Suprapubic skin (tissue), 4 donors: Measurements from ENCODE around the gene SULT1B1. TPM values are rescaled to one million over a fixed set of nuclear protein-coding genes. Genes with fewer than 3 reads are reported as not detected.

ENCODE experiments used
- DNase-seq, 2 donors: peaks; one replicate each; pipeline ENCODE4 v3.0.0-alpha.2; 2019; ENCODE audit warnings: low spot score in 2 of 2
- H3K27ac ChIP-seq: fragments of 200-600 bp; sonication (generic); one replicate; pipeline ENCODE4 v1.5.1; 2019
- H3K27me3 ChIP-seq: fragments of 200-600 bp; sonication (generic); one replicate; pipeline ENCODE4 v1.5.1; 2019
- H3K36me3 ChIP-seq: fragments of 200-600 bp; sonication (generic); one replicate; pipeline ENCODE4 v1.5.1; 2019
- H3K4me1 ChIP-seq: fragments of 200-600 bp; sonication (generic); one replicate; pipeline ENCODE4 v1.5.1; 2019
- H3K4me3 ChIP-seq: fragments of 200-600 bp; sonication (generic); one replicate; pipeline ENCODE4 v1.5.1; 2019; ENCODE audit warnings: mild to moderate bottlenecking
- H3K9me3 ChIP-seq: fragments of 200-600 bp; sonication (generic); one replicate; pipeline ENCODE4 v1.5.1; 2019
- EP300 ChIP-seq: sonication (generic); formaldehyde crosslinking; IDR thresholded peaks from one replicate; pipeline ENCODE4 v1.6.1; 2017; ENCODE audit warnings: antibody characterized with exemption
- POLR2A ChIP-seq, 2 donors: fragments of 450-650 bp; IDR thresholded peaks; one replicate each; pipeline ENCODE4 v1.6.1; 2017; ENCODE audit warnings: antibody characterized with exemption in 2 of 2, mild to moderate bottlenecking in 2 of 2, moderate library complexity in 2 of 2
- POLR2AphosphoS5 ChIP-seq, 3 donors: sonication (generic); formaldehyde crosslinking; IDR thresholded peaks; one replicate each; pipeline ENCODE4 v1.6.1; 2017; ENCODE audit warnings: antibody characterized with exemption in 3 of 3
- WGBS: methylation state at CpG from one replicate; pipeline ENCODE4 v1.1.5; 2018; 5-methylcytosine and 5-hydroxymethylcytosine counted together
- total RNA-seq, 4 donors: library from RNA; depleted of rRNA; stranded (reverse); fragments of >200 nt; gene quantifications; one replicate each; pipeline ENCODE4 v1.1.0, GENCODE V29; 2016
- TF ChIP-seq, protein P1 (sequence below), 2 donors: fragments of 200-600 bp in 1 of 2; fragments of 450-650 bp in 1 of 2; sonication (generic) in 1 of 2; IDR thresholded peaks; one replicate each; pipeline ENCODE4 v1.5.1; 2016 to 2019; ENCODE audit warnings: antibody characterized with exemption in 2 of 2, mild to moderate bottlenecking in 1 of 2, moderate library complexity in 1 of 2

Gene SULT1B1
- total RNA-seq, 4 donors from 2014 or later, result 0.08 to 0.24 (median 0.23) TPM

DNA sequence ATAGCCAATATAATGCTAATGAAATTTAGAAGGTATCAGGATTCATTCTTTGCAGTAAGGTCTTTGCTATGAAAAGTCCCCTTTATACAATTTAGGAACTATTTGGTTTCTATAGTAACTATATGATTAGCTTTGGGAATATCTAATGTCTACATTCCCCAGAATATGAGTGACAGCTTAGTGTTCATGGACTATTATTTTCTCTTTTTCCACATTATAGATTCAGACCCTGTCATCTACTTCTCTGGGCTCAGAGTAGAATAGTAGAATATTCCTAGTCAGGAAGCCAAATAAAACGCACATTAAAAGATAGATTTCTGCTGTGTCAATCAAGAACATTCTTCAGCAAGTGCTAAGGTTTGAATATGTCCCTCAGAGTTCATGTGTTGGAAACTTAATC, 26.1 kb upstream of the SULT1B1 start:
- Histone ChIP-seq H3K27me3 (no peaks in the 10 kb centered on the region), H3K4me1 (no peaks in the 10 kb centered on the region), H3K36me3 (no peaks in the 10 kb centered on the region), H3K9me3 (no peaks in the 10 kb centered on the region), H3K4me3 (no peak overlapping the region), H3K27ac (no peak overlapping the region)
- TF ChIP-seq, protein P1, sequence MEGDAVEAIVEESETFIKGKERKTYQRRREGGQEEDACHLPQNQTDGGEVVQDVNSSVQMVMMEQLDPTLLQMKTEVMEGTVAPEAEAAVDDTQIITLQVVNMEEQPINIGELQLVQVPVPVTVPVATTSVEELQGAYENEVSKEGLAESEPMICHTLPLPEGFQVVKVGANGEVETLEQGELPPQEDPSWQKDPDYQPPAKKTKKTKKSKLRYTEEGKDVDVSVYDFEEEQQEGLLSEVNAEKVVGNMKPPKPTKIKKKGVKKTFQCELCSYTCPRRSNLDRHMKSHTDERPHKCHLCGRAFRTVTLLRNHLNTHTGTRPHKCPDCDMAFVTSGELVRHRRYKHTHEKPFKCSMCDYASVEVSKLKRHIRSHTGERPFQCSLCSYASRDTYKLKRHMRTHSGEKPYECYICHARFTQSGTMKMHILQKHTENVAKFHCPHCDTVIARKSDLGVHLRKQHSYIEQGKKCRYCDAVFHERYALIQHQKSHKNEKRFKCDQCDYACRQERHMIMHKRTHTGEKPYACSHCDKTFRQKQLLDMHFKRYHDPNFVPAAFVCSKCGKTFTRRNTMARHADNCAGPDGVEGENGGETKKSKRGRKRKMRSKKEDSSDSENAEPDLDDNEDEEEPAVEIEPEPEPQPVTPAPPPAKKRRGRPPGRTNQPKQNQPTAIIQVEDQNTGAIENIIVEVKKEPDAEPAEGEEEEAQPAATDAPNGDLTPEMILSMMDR (IDR thresholded peaks at IDR 0.05), result no peak
- TF ChIP-seq EP300 (no peak), POLR2A (IDR thresholded peaks at IDR 0.05) (no peak), POLR2AphosphoS5 (IDR thresholded peaks at IDR 0.05) (no peak)
- WGBS, result 76% methylated on average over 1 of the region's 1 CpG
- DNase-seq, result no peak

DNA sequence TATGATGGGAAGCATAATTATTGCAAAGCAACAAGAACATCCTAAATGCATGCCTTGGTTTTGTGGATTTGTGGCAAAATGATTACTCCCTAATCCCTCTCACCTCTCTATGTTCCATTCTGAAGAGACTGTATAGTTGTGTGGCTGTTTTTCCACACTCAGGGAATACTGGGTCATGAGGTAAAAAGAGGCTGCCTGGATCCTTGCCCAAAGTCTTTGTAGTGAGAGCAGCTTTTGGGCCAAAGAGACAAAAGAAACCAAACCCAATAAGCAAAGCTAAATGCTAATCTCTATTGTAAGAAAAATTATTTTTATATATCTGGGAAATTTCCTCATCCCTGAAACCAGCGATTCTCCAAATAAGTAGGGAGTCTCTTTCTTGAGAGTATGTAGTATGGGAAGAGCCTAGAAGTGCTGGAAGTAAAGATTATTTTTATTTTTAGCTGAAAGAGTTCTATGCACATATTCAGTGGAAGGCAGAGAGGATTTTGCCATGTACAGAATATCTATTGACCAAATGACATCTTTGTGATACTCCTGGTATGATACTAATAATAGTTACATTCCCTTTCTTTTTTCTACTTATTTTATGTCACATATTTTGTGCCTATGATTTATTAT, 24.9 kb upstream of the SULT1B1 start:
- Histone ChIP-seq H3K4me3 (no peak overlapping the region), H3K9me3 (no peaks in the 10 kb centered on the region), H3K4me1 (no peaks in the 10 kb centered on the region), H3K27me3 (no peaks in the 10 kb centered on the region), H3K27ac (no peak overlapping the region), H3K36me3 (no peaks in the 10 kb centered on the region)
- TF ChIP-seq, protein P1 (IDR thresholded peaks at IDR 0.05), result no peak
- no peak for TF ChIP-seq EP300
- TF ChIP-seq POLR2AphosphoS5 (IDR thresholded peaks at IDR 0.05), result no peak
- TF ChIP-seq POLR2A (IDR thresholded peaks at IDR 0.05), result no peak
- DNase-seq, result no peak
- 93% methylated on average over 1 of the region's 1 CpG for WGBS

DNA sequence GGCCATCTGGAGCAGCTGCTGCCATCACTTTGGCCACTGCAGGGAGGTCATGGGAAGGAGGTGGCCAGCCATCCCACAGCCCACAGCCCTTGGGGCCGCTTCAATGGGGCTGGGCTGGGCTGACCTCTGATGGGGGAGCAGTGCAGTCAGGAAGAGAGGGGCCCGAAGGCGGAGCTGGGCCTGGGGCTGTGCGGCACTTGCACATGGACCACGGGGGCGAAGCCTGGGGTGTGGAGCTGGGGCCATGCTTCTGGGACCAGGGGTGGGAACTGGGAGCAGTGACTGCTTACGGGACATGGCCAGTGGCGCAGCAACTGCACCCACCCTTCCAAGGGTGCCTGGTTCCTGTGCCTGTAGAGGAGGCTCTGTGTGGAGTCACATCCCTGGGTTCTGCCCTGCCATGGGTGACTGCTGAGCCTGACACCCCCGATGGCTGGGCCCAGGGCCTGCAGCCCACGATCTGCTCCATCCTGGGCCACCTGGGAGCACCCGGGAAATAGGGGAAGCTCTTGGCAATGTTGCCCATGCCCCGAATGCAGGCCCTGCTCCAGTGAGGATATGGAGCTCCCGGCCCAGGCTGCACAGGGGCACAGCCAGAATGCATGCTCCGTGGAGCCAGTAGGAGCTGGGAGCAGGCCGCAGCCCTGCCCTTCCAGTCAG, 22.4 kb upstream of the SULT1B1 start:
- TF ChIP-seq POLR2AphosphoS5 (IDR thresholded peaks at IDR 0.05) (no peak), EP300 (no peak), POLR2A (IDR thresholded peaks at IDR 0.05) (no peak)
- TF ChIP-seq, protein P1 (IDR thresholded peaks at IDR 0.05), result no peak
- peak in 1 of 2 donors; percentile 72 for DNase-seq
- Histone ChIP-seq H3K4me1 (no peaks in the 10 kb centered on the region), H3K27ac (no peak overlapping the region), H3K9me3 (no peaks in the 10 kb centered on the region), H3K27me3 (no peaks in the 10 kb centered on the region), H3K4me3 (no peak overlapping the region), H3K36me3 (no peaks in the 10 kb centered on the region)
- 100% methylated on average over 5 of the region's 15 CpGs for WGBS

DNA sequence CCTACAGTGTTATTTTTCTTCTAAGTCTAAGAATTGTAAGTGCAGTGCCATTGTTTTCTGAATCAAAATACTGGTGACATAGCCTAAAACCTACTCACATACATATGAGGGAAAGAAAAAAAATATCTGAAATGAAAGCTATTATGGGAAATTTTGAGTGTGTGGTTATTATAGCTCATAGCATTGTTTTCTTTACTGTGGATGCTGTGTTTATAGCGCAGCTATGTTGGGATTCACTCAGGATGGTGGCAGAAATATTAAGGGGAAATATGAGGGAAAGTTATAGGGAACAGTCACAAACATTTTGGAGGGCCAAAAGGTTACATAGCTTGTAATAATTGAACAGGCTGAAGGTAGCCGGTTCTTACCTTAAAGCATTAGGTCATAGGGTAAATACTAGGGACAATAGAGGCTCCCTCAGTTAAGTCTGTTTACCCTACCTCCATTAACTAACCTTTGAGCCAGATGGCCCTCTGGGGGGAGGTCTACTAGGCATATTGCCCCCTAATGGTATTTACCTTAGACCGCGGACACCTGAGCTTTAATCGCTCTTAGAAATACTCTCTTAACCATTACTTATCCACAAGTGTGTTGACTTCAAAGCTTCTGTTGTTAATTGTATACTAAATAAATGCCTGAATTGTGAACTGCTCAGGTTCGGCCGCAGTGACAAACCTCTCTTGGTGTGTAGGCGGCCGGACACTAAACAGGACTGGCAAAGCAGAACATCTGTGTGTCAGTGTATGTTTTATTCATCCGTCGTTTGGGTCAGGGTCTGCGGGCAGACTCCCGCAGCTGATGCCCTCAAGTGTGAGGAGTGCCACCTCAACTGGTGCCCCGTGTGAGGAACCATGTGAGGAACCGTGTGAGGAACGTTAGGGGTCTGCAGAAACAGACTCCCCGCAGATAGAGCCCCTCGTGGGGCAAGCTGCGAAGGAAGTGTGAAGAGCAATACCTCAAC, 21.3 kb upstream of the SULT1B1 start:
- Histone ChIP-seq H3K9me3 (no peaks in the 10 kb centered on the region), H3K36me3 (no peaks in the 10 kb centered on the region), H3K27me3 (no peaks in the 10 kb centered on the region), H3K27ac (no peak overlapping the region), H3K4me1 (no peaks in the 10 kb centered on the region), H3K4me3 (no peak overlapping the region)
- WGBS, result 94% methylated on average over 19 of the region's 19 CpGs
- TF ChIP-seq POLR2A (IDR thresholded peaks at IDR 0.05) (no peak), EP300 (no peak), POLR2AphosphoS5 (IDR thresholded peaks at IDR 0.05) (no peak)
- TF ChIP-seq, protein P1 (IDR thresholded peaks at IDR 0.05), result no peak
- no peak for DNase-seq

DNA sequence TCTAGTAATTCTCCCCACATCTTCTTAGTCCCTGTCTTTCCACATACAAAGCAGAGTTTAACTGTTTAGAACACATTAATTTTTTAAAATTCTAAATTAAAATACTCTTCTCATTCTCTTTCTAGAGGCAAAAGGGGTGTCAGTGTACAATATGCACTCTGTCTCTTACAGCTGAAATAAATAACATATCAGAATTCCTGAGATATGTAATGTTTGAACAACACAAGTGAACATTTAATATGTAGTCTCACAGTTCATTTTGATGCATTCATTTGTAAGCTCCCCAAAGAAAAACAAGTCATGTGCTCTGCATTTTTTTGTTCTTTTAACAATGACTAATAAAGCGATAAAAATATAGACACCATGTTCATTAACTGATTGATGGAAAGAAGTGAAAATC, 19.7 kb upstream of the SULT1B1 start:
- Histone ChIP-seq H3K27ac (no peak overlapping the region), H3K4me1 (no peaks in the 10 kb centered on the region), H3K27me3 (no peaks in the 10 kb centered on the region), H3K36me3 (no peaks in the 10 kb centered on the region), H3K9me3 (no peaks in the 10 kb centered on the region), H3K4me3 (no peak overlapping the region)
- WGBS, result 92% methylated on average over 1 of the region's 1 CpG
- TF ChIP-seq POLR2AphosphoS5 (IDR thresholded peaks at IDR 0.05) (no peak), EP300 (no peak), POLR2A (IDR thresholded peaks at IDR 0.05) (no peak)
- TF ChIP-seq, protein P1 (IDR thresholded peaks at IDR 0.05), result no peak
- DNase-seq, result no peak
